Measurements from ENCODE around the gene PRR23B.
"Not testable (repeated sequence)": the region's sequence is repeated elsewhere in the genome, so short reads cannot be mapped to it uniquely, and the experiment has no call there.

Gene PRR23B

DNA sequence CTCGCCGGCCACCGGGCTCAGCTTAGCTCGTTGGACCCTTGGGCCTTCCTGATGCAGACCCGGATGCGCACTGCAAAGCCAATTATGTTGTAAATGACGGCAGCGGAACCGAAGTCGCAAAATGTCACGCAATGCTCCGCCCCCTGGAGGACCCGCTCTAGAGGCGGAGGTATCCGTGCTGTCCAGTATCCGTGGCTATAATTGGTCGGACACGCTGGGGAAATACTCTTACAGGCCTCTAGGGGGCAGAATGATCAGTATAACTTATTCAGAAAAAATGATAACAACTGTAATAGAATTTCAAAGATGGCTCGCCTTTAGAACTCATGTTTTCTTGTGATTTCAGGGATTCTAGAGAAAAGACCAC, at the start of gene PRR23B:
Gene PRR23B, minus strand, starts transcription at position 59 of the 367 bp plus-strand sequence. CDS start 265 bp downstream, outside the sequence.
- no peak for DNase-seq

DNA sequence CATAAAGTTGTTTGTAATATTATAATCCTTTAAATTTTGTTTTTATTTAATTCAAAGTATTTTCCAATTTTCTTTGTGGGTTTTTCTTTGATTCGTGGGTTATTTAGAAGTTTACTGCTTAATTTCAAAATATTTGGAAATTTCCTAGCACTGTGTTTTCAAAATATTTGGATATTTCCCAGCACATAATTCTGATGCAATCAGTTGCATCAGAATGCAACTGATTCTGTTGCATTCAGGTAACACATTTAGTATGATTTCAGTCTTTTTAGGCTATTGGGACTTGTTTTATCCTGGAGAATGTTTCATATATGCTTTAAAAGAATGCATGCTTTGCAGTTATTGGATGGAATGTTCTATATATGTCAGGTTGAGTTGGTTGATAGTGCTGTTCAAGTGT, 42.2 kb upstream of the PRR23B start:
- no peak for DNase-seq

DNA sequence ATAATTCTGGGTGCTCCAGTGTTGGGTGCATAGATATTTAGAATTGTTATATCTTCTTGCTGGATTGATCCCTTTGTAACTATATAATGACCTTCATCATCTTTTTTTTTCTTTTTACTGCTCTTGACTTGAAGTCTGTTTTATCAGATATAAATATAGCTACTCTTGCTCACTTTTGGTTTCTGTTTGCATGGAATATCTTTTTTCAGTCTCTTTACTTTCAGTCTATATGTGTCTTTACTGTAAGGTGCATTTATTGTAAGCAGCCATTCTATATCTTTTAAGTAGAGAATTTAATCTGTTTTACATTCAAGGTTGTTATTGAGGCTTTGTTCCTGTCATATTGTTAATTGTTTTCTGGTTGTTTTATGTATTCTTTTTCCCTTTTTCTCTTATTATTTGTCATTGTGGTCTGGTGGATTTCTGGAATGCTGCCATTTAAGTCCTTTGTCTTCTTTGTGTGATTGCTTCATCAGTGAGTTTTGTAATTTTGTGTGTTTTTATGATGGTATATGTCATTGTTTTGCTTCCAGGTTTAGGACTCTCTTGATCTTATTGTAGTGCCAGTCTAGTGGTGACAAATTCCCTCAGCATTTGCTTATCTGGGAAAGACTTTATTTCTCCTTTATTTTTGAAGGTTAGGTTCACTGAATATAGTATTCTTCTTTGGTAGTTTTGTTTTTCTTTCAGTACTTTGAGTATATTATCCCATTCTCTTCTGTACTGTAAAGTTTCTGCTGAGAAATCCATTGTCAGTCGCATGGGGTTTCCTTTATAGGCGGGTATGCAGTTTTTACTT, 32.3 kb upstream of the PRR23B start:
- no peak for DNase-seq

DNA sequence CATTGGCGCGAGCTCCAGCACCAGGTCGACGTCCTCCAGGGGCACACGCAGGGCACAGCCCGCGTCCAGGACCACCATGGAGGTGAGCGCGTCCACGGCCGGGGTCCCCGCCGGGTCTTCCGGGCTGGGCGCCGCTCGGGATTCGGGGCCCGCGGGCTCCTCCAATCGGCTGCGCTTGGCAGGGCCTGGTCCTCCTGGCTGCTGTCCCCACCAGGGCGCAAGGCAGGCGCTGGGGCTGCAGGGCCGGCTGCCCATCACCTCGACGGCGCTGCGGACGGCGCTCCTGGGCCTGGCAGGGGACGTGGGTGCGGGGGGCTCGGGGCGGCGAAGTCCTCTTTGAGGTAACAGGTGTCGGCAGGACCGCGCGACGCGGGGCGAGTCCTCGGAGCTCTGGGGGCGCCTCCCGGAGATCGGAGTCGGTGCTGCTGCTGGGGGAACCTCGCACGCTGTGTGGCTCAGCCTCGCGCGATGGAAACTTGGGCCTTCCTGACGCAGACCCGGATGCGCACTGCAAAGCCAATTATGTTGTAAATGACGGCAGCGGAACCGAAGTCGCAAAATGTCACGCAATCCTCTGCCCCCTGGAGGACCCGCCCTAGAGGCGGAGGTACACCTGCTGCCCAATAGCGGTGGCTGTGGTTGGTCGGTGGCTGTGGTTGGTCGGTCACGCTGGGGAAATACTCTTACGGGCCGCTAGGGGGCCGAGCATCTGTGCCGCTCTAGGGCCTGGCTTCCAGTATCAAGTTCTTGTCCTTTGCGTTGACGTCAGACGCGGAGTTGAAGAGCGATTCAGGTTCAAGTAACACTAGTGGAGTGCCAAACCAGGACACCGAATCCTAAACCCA, 23.9 kb upstream of the PRR23B start, which contains the start of gene PRR23C:
Gene PRR23C, minus strand, starts transcription at position 527 of the 845 bp plus-strand sequence. Its CDS starts 272 bp downstream, at position 255.
- no peak for DNase-seq

DNA sequence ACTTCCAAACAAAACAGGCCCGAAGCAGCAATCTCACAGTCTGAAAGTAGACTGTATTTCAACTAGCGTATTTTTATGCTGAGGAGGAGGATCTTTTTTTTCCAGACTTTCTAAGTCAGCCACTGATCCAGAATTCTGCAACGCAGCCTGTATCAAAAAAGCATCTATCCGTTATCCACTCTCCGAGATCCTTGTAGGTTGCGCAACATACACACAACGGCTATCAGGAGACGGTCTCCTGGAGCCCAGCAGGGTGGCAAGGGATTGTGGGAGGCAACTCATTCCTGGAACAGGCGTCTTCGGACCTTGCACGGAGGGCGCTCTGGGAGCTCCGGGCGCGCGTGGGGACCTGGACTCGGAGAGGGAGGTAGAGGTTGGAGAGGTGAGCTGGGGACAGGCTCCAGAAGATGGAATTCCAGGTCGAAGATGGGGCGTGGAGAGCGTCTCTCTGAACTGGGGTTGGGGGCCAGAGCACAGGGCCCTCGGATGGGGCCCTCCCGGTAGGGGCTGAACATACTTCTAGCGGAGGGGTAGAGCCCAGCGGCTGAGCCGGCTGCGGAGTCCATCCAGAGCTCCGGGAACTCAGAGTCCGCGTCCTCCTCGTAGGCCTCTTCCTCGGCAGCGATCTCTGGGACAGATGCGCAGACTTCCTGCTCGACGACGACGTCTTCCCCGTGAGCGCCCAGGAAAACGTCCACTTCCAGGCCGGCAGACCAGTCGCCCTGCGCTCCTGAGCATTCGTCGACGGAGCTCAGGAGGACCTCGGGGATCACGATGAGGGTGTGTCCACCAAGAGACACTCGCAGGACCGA, 23.0 kb upstream of the PRR23B start:
- DNase-seq = no peak

DNA sequence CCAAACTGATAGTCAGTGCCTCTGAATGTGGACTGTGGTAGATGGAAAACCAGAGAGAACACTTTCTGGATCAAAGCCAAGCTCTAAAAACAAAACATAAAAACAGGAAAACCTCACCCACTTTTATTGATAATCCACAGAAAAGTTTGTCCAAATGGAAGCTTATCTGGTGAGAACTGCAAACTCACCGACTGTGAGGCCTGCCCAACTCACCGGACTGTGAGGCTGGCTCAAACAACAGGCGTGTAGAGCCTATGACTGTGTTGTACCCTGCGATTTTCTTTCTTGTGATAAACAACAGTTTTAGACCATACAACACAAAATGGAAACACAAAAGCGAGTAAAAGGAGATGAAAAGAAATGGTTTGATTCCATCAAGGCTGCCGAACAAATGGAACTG, 16.8 kb upstream of the PRR23B start:
- DNase-seq = no peak

DNA sequence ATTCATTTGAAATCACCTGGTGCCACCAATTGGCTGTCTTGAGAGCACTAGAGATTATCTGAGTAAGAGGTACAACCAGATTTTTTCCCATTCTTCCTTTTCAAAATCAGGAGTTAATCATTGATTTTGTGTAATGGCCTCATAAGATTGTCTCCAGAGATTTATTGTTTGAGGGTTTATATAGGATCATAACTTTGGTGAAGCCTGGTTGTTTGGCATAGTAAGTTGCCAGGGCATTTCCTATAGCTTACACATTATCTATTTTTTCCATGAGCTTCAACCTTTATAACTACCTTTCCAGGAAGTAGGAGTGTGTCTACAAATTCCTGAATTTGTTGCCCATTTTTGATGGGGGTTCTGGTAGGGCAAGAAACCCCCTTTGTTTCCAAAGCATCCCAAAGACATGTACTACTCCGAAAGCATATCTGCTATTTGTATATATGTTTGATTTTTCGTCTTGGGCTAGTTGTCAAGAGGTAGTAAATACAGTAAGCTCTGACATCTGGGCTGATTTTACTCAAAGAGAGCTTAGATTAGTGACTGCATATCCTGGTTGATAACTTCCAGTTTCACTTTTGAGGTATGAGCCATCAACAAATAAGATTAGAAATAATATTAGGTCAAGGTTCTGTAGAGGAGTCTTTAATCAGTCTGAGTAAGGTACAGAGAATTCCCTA, 11.7 kb upstream of the PRR23B start:
- no peak for DNase-seq

DNA sequence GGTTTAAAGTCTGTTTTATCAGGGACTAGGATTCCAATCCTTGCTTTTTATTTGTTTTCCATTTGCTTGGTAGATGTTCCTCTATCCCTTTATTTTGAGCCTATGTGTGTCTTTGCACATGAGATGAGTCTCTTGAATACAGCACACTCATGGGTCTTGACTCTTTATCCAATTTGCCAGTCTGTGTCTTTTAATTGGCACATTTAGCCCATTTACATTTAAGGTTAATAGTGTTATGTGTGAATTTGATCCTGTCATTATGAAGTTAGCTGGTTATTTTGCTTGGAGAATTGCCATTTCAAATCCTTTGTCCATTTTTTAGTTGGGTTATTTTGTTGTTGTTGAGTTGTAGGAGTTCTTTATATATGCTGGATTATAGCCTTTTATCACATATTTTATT, 9.8 kb upstream of the PRR23B start:
- DNase-seq = not testable (repeated sequence)

DNA sequence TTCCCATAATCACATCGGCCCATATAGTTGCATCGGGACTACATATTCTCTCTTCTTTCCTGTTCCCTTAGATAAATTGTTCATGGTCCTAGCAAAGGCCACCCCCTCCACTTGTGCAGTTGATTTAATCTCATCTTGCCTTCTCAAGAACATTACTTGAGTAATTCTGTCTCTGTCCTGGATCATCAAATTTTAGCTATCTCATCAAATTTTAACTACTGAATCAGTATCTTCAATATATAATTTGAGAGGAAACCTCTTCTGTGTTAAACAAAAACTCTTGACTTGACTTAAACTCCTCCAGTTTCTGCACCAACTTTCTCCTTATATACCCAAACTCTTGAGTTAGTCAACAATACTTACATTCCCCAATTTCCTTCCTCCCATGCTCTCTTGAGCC, 4.2 kb upstream of the PRR23B start:
- DNase-seq = no peak

DNA sequence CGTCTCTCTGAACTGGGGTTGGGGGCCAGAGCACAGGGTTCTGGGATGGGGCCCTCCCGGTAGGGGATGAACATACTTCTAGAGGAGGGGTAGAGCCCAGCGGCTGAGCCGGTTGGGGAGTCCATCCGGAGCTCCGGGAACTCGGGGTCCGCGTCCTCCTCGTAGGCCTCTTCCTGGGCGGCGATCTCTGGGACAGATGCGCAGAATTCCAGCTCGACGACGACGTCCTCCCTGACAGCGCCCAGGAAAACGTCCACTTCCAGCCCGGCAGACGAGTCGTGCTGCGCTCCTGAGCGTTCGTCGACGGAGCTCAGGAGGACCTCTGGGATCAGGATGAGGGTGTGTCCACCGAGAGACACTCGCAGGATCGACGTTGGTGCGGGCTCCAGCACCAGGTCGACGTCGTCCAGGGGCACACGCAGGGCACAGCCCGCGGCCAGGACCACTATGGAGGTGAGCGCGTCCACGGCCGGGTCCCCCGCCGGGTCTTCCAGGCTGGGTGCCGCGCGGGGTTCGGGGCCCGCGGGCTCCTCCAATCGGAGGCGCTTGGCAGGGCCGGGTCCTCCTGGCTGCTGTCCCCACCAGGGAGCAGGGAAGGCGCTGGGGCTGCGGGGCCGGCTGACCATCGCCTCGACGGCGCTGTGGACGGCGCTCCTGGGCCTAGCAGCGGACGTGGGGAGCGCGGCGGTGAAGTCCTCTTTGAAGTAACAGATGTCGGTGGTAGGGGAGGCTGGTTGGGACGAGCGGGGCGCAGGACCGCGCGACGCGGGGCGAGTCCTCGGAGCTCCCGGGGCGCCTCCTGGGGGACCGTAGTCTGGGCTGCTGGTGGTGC, 474 bp downstream of the PRR23B start:
- DNase-seq = no peak

DNA sequence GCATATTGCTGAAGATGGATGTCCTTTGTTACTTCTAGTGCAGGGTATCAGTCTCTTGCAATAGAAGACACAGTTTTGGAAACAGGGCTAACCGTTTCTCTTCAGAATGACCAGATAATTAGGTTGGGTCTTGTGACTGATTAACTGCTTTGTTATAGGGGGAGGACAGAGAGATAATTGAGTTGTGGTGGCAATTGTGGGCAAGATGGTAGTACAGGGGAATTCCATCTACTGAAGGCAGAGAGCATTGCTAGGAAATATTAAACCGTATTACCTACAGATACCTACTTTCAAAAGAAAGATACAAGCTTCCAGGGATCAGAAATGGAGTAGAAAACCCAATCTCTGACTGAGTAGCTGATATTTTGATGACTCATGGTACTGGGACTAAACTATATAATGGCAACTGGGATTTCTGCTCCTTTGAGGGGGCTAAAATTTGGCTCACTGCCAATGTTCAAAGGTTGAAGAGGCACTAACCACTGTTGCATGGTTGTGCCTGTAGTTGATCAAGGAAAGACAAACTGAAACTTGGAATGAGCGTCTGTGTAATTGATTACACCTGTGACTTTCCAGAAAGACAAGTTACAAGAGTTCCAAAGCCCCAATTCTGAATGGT, 4.2 kb downstream of the PRR23B start:
- no peak for DNase-seq

DNA sequence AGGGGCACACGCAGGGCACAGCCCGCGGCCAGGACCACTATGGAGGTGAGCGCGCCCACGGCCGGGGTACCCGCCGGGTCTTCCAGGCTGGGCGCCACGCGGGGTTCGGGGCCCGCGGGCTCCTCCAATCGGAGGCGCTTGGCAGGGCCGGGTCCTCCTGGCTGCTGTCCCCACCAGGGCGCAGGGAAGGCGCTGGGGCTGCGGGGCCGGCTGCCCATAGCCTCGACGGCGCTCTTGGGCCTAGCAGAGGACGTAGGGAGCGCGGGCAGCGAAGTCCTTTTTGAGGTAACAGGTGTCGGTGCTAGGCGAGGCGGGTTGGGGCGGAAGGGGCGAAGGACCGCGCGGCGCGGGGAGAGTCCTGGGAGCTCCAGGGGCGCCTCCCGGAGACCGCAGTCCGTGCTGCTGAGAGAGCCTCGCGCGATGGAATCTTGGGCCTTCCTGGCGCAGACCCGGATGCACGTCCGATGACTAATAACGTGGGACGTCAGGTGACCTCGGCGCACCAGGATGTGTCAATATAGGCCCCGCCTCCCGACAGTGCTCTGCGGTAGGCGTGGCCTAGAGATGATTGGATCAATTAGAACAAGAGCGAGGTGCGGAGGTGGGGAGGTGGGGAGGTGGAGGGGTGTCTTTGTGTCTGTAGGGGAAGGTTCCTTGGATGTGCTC, 14.5 kb downstream of the PRR23B start, which contains the start of gene PRR23A:
Gene PRR23A, minus strand, starts transcription at position 218 of the 666 bp plus-strand sequence. Its CDS starts 0 bp downstream, at position 218.
- no peak for DNase-seq

DNA sequence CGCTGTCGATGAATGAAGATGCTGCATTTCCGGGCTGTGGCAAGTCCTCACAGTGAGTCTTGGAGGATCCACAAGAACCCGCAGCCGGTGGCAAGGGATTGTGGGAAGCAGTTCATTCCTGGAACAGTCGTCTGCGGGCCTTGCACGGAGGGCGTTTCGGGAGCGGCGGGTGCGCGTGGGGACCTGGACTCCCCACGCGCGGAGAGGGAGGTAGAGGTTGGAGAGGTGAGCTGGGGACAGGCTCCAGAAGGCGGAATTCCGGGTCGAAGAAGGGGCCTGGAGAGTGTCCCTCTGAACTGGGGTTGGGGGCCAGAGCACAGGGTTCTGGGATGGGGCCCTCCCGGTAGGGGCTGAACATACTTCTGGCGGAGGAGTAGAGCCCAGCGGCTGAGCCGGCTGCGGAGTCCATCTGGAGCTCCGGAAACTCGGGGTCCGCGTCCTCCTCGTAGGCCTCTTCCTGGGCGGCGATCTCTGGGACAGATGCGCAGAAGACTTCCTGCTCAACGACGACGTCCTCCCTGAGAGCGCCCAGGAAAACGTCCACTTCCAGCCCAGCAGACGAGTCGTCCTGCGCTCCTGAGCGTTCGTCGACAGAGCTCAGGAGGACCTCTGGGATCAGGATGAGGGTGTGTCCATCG, 15.3 kb downstream of the PRR23B start:
- DNase-seq = no peak

DNA sequence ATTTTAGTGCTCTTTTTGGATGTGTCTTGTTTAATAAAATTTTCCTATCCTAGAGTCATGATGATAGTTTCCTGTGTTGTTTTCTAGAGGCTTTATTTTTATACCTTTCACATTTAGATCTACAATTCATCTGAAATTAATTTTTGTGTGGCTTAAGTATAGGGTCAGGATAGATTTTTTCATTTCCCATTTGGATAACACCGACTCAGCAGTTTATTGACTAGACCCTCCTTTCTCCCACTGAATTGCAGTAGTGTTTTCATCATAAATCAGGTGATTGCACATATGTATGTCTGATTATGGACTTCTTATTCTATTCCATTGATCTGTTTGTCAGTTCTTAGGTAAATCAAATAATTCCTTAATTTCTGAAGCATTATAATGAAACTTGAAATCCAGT, 25.0 kb downstream of the PRR23B start:
- DNase-seq = no peak

DNA sequence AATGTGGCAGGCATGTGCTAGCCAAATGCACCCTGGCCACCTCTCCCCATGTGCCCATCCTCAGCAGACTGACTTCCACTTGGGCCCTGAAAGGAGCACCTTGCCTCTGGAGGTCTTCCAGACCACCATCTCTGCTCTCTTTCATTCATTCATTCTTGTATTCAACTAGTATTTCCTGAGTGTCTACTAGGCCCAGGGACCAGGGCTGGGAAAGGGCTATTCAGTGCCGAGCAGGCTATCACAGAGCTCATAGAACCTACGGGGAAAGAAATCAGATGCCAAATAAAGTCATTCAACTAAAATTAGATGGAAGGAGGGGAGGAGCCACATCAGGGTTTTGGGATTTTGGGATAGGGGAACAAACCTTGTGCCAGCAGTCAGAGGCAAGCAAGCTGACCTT, 33.5 kb downstream of the PRR23B start:
- no peak for DNase-seq

DNA sequence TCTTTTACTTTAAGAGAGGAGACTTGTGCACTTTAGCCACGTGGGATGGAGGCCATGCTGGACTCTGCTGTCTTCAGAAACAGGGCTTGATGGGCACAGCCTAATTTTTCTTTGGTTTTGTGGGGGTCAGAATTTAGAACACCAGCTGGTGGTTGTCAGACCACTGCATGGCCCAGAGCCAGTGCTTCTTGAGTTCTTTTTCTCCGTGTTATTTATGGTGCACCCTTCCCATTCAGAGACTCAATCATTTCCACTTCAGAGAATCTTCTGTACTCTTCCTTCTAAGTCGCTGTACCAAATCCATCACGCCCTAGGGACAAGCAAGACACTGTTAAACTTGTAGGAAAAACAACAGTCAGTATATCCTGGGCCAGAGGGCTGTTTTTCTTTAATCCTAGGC, 34.8 kb downstream of the PRR23B start:
- no peak for DNase-seq

DNA sequence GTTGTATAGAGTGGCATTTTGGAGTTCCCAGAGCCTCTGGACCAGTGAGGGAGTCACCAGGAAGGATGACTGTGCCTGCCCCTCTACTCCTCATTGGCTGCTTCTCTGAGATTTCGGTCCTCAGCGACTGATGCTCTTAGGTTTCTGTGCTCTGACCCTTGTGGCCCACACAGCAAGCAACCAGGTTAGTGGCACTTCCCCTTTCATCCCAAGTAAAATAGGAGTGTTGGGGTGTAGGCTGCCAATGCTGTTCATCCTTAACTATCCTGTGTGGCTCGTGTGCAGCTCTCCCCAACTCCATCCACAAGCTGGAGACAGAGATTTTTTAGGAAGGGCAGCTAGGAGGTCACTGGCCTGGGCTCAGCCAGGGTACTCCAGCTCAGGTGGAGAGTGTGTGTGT, 35.9 kb downstream of the PRR23B start:
- no peak for DNase-seq

DNA sequence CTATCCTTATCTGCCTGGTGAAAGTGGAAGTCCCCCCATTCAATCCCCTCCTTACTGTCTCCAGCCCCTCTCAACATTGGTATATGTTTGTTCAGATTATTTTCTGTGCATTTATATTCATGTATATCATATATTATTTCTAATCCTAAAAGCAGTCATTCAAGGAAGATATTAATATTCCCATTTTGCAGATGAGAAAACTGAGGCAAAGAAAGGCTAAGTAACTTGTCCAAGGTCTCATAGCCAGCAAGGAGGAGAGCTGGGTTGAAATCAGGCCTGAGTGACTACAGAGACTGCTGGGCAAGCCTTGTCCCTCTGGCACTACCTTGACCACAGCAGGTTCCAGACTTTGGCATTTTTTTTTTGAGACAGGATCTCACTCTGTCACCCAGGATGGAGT, 44.7 kb downstream of the PRR23B start:
- DNase-seq = no peak

DNA sequence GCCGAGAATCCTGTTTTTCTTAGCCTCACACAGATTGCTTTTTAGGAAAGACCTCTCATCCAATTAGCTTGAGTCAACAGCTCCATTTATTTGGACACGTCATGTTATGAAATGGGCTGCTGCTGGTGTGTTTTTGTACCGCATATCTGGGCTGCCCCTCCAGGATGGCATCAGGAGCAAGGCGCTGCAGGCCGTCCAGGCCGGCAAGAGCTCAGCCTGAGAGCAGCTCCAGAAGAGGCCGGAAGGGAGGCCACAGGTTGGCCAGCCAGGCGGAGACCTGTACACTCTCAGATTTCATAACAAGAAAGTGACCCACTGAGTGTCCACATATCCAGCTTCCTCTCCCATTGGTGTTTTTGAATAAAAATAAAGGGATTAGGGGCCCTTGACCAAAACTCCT, 45.4 kb downstream of the PRR23B start:
- DNase-seq = no peak

DNA sequence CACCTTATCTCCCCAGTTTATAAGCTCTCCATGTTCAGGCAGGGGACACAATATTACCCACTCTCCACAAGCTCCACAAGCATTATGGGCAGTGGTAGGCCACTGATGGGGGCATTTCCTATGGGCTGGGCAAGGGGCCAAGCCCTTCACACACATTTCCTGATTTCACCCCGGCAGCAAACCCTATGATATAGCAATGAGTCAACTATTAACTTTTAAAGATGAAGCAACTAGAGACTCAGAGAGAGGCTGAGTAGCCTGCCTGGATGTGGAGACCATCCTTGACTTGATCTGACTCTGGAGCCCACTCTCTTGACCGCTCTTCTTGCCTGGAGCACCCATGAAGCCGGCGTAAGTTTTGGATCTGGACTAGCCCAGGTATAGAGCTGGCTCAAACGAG, 46.3 kb downstream of the PRR23B start:
- DNase-seq = no peak
